Measurements from ENCODE around the gene RGL1.

The RGL1 gene

DNA sequence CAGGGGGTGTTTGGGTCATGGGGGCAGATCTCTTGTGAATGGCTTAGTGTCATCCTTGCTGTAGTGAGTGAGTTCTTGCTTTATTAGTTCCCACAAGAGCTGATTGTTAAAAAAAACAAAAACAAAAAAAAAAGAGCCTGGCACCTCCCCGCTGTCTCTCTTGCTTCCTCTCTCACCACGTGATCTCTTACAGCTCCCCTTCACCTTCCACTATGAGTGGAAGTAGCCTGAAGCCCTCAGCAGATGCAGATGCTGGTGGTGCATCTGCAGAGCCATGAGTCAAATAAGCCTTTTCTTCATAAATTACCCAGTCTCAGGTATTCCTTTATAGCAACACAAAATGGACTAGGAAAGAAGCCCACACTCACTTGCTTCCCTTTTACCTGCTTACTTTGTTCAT, 17.2 kb upstream of the RGL1 start:
- DNase-seq, result no peak

DNA sequence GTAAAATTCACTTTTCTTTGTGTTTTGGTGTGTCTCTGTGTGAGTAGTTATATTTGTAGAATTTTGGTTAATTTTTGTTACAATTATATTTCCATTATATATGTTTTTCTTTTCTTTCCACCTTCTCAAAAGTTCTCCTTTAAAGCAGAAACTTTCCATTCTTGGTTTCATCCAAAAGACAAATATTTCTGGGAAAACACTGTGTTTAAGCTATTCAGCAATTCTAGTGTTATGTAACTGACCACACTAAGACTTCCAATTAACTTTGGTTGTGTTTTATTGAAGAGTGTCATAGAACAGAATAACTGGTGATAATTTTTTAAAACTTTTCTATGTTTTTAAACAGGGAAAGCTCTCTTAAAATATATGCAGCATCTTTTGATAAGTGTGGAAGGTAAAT, 13.6 kb upstream of the RGL1 start:
- DNase-seq, result no peak

DNA sequence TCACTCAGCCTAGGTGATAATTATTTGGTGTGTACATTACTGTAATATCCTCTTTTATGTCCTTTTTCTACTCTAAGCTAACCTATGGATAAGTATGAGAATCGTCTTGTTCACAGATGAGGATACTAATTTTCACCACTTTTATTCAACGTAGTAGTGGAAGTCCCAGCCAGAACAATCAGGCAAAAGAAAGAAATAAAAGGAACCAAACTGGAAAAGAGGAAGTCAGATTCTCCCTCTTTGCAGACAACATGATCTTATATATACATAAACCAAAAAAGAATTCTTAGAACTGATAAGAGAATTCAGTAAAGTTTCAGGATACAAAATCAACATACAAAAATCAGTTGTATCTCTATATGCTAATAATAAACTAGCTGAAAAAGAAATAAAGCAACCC, 12.6 kb upstream of the RGL1 start:
- no peak for DNase-seq

DNA sequence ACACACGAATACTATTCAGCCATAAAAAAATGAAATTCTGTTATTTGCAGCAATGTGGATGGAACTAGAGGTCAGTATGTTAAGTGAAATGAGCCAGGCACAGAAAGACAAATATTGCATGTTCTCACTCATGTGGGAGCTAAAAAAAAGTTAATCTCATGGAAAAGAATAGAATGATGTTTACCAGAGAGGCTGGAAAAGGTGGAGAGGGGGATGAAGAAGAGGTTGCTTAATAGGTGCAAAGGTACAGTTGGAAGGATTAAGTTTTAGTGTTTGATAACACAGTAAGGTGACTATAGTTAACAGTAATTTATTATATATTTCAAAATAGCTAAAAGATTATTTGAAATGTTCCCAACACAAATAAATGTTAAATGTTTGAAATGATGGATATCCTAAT, 10.8 kb upstream of the RGL1 start:
- DNase-seq, result no peak

DNA sequence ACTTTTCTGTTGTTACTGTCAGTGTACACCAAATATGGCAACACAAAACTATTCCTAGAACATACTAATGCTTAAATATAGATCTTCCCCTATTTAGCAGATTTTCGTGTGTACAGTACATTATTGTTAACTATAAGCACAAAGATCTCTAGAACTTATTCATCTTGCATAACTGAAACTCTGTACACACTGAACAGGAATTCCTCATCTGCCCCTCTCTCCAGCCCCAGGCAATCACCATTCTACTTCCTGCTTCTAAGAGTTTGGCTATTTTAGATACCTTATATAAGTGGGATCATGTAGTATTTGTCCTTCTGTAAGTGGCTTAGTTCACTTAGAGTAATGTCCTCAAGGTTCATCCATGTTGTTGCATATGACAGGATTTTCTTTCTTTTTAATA, 4.5 kb upstream of the RGL1 start:
- no peak for DNase-seq

DNA sequence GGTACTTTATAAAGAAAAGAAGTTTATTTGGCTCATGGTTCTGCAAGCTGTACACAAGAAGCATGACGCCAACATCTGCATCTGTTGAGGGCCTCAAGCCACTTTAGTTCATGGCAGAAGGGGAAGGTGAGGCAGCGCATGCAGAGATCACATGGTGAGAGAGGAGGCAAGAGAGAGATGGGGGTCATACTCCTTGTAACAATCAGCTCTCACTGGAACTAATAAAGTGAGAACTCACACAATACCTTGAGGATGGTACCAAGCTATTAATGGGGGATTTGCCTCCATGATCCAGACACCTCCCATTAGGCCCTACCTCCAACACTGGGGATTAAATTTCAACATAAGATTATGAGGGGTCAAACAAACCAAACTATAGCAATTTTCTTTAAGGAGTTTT, 3.3 kb upstream of the RGL1 start:
- no peak for DNase-seq

DNA sequence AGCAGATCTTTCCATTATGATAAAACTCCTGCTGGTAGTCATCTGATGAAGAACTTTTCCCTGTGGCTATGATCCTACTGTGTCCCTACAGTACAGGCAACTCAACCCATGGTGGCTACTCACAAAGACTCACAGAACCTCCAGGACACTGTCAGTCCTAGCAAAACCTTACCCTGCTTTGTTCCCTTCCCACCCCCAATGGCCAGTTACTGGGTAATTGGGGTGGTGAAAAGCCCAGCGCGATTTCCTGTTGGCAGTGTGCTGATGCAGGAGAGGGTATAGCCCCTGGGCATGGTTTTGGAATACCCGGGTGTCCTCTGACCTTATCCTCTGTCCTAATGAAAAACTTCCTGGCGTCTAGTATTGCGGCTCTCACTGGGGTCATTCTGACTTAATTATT, 533 bp upstream of the RGL1 start:
- DNase-seq, result no peak

DNA sequence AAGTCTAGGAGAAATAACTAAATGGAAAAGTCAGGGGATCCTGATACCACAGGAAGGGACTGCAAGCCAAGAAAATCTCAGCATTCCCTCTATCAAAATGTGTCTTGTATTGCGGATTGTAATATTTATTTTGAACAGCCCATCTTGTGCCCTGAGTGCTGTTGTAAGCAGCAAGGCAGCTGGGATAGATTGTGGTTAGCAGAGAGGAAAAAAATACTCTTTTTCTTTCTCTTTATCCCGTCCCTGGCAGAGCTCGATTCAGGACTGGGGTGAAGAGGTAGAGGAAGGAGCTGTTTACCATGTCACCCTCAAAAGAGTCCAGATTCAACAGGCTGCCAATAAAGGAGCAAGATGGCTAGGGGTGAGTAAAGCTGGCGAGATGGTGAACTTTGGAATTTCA, 1.2 kb downstream of the RGL1 start:
- no peak for DNase-seq

DNA sequence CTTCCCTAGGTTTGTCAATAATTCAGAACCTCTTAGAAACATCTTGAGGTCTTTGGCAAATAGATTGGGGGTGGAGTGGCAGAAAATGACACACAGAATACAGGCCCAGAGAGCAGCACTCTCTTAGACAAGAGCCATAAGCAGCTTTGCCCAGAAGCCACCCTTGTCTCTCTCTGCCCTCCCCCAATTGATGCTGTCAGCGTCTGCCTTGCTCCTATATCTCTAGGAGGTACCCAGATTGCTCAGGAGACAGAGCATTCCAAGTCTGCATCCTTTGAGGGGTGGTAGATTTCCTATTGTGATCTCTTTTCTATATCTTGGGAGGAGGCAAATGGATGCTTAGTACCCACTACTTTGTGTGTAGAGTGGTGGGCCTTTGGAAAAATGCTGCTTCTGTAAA, 1.8 kb downstream of the RGL1 start:
- no peak for DNase-seq

DNA sequence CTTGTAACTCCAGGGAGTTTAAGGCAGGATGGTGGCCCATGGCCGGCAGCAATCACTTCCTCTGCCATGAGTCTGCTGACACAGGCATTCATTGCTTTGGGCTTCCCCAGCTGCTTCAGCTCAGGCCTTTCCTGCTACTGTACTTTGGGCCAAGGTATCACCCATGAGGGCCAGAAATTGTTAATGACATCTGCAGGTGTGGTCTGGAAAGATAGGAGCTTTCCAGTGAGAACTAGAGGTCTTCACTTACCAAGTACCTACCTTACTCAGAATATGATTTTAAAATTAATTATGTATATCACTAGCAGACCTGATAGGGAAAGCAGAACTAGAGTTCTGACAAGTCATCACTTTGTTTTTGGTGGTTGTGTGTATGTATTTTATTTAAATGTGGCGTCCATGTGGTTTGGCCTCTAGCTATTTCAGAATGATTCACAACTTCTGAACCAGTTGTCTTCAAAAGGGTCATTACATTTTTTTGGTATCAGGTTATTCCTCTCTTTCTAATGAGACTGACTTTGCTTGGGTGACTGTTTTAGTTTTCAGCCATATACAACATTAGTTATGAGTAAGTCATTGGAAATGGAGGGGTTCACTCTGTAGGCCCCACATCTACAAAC, 2.7 kb downstream of the RGL1 start:
- no peak for DNase-seq

DNA sequence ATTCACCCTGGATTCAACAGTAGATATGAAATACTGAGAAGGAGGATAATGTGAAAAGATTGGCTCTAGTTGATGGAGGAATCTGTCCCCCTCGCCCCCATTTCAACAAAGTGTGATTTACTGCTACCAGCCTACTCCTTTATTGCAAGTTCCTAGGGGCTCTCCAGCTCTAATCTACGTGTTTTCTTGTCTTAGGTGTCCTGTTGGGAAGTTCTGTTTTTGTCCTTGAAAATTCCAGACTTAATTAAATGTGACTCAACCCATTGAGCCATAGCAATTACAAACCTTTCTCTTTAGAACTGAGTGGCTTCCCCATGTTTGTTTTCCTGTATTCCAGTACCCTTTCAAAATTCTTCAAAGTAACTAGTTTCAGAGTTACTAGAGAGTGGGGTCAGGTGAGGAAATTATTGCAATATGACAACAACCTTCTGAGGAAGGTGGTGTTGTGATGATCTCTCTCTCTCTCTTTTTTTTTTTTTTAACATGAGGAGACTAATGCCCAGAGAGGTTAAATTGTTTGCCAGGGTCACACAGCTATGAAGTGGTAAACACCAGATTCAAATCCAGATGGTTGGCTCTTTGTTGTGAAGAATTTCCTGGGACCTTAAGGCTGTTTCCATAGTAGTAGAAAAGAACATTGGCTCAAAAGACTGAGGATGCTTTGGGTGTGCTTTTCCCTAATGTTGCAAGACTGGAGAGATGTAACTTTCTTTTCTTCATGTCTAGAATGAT, 3.5 kb downstream of the RGL1 start:
- DNase-seq, result no peak

DNA sequence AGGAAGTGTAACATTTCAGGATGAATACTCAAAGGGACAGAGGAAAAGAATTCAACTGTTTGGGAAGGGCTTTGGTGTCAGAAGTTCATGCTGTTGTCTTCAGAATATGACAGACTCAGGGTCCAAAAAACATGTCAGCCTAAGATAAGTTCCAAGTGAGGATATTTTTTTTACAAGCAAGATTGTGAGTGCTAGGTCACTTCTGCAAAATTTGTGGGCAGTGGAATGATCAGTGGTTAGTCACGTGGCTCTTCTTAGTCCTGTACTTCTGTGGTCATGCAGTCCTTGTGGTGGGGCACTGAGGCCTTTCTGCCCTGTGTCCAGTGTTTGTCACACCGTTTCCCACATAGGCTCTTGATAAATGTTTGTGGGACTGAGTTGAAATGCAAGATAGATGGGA, 5.2 kb downstream of the RGL1 start:
- no peak for DNase-seq

DNA sequence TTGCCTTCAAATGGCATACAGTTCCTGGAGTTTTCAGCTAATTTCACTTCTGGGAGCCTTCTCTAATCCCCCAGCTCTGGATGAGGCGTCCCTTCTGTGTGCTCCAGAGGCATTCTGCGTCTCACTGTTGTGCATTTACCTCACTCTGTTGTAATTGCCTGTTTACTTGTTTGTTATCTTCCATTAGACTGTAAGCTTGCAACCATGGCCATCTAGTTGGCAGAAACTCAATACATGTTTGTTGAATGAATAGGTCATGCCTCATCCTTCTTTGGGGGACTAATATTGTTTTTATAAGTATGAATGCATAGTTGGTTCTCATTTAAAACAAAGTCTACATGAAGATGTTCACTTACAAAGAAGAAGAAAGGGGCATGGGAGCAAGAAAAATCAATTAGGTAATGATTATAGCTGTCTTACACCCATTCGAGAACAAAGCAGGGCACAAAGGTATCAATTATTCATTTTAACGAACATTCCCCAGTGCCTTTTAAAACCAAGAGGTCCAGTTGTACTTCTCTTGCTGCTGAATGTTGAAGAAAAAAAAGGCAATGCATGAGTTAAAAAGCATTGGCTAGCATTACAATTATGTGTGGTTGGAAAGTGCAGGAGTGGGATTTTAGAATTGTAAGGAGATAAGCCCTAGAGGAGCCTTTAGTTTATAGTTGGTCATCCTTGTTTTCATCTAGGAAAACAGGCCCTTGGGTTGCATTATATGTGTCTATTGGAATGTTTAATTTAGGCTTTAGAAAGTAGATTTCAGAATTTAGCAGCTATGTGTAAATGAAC, 6.0 kb downstream of the RGL1 start:
- DNase-seq, result no peak

DNA sequence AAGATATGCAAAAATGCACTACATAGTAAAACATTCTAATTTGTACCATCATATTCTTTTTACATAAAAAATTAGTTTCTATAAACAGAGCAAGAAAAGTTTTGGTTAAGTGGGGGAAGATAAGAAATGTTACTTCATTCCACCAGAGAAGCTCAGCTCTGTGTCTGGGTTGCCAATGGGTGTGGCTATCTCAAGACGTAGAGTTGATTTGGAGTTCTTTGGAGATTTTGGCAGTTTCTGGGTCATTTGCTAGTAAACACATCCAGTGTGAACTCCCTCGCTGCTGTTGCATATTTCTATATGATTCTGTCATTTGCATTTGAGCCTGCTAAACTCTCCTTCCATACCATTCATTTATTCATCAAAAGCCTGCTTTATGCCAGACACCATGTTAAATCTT, 7.2 kb downstream of the RGL1 start:
- no peak for DNase-seq

DNA sequence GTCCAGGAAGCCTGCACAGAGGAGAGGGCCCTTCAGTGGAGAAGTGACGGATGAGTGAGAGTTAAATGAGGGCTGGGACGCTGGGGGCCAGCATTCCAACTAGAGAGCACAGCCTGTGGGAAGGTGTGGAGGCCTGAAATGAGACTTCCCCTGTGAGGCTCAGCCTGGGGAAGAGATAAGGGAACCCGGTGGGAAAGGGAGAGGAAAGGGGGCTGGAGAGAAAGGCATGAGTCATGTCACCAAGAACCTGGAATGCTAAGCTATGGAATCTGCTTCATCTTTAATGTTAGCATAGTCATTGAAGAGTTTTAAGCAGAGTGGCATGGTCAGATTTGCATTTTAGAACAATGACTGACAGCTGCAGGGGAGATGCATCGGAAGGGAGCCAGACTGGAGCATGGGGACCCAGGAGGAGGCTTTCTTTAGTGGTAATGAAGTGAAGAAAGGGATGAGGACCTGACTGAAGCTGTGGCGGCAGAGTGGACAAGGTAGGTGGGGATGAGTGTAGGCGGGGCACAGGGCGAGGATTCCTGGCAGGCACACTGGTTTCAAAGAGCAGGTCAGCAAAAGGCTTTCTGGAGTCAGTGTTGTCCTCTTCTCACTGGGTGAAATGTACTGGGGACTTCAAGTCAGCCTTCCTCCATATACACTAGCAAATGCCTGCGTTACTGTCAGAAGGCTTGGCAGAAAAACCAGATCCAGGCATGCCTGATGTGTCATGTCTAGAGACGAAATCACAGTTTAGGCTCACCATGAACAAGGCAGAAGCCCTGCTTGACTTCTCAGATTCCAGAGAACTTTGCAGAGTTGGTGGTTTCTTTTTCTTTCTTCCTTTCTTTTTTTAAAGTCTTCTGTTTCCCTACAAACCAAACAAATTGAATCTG, 8.0 kb downstream of the RGL1 start:
- no peak for DNase-seq

DNA sequence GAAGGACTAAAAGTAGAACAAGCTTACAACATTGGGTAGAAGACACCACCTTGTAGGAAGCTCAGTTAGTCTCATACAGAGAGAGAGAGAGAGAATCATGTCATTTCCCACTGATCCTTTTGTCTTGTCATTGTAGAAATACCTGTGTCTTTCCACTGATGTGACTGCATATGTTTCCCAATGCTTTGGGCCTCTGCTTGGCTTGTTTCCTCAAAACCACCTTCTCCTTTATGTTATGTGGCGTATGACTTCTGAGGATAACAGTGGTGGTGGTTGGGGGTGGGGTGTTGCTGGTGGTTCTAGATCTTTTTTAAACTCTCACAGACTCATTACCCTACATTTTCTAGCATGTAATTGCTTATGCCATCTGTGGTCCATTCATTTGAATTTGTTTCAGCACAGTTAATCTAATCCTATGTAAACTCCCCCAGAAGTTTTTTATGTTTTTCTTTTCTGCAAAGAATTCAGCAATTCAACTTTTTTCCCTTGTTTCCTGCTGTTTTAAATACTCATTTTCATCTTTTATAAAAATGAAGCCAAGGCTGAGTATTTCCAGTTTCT, 9.3 kb downstream of the RGL1 start:
- DNase-seq, result no peak

DNA sequence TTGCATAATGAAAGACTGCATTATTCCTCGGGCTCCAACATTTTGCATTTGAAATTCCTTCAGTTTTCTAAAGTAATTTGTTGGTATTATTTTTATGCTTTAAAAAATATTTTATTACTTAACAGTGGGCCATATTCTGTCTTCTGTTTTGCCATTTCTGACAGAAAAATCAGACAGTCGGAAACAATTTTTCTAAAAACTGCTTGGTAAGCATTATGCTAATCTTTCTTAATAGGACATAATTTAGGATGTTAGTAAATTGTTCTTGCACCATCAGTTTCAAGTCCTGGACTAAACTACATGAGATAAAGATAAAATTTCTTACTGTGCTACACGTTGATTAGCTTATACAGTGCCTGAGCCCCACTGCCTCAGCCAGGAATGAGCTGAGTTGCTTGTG, 11.2 kb downstream of the RGL1 start:
- no peak for DNase-seq

DNA sequence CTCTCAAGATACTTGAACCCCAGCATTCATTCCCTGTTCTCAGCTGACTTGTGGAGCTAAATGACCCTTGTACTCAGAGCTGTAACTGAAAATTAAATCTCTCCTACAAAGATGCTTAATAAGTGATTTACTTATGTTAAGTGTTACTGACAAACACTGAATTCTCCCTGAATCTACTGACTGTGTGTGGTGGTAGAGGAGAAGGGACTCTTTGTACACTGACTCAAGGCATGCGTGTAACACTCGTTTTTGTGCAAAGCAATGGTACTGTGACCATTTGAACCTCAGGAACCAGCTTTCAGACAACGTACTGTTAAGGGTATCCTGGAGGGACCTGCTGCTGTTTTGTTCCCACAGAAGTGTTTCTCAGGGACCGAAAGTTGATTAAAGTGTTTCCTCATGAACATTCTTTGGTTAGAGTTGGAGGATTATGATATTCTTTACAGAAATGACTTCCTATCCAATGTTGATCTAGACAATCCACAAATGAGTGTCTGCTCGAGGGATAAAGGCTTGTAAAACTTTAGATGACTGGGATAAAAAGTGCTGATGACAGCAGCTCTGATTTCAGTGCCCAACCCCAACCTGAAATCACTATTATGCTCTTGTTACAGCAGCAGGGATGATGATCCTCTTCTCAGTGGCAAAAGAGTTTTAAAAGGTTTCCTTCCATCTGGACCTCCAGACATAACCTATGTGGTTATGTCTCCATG, 12.8 kb downstream of the RGL1 start:
- DNase-seq, result no peak

DNA sequence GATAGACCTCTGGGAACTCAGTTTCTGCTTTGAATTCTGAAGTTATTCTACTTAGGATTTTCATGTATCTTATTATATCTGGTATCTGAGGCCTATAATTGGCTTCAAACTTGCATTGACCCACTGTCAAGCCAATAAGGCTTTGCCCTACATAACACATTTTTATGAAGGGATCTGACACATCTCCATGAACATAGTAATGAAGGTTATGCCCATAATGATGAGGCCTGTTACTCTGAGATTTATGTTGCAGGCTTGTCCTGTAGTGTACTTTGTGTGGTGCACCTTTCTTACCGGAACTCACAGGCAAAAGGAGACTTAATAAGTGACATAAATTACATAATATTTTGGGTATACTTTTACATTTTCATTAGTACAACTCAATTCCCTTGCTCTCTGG, 14.1 kb downstream of the RGL1 start:
- no peak for DNase-seq

DNA sequence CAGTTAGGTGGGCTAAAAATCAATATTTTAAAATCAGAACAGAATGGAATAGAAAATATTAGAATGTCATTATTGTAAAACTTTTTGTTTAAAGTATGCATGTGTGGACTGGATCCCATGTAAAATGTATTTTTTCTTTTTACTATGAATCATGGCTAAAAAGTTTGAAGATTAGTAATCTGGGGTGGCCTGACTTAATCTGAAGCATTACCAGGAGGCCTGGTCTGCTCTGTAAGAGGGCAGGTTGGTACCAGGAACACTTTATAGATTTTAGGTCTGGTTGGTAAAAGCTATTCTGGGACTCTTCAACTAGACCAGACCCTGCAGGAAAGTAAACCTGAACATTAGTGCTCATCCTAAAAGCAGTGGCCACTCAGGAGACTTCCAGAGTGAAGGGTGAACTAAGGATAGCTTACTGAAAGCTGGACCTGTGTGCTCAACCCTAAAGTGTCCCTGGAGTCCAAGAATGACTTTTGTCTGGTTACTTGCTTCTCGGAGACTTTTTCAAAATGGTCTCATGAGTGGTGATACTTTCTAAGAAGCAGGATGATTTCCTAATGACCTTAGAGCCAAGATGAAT, 16.5 kb downstream of the RGL1 start:
- no peak for DNase-seq

DNA sequence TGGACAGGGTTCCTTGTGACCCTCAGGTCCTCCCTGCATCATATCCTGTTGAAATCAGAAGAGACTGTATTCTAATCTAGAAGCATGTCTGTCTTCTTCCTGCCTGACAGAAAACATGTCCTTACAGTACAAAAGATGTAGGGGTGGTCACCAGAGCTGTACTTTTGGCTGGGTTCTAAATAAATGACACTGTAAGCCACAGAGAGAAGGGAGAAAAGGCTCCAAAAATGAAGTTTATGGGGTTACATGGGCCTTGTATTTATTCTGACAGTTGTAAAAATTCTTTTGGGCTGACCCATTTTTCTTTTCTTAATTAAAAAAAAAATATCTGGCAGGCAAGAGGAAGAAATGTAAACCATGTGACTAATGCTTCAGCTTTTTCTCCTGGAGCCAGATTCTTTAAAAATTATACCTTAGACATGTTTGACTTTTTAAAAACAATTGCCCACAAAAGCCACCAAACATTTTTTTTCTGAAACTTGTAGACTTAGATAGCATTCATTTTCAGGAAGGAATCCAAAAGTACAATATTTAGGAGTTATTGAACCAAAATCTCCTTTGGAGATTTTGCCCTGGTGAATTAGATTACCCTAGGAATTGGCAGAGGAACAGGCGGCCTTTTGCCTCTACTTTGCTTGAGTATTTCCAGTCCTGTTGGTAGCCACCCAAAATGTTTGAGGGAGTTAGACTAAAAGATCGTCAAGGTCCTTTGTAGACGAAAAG, 17.1 kb downstream of the RGL1 start:
- DNase-seq, result no peak

Data from cerebellar nuclear complex (tissue), 1 donor.